ENCODE data around the gene HOXB2. TPM values are rescaled to one million over a fixed set of nuclear protein-coding genes. Genes with fewer than 3 reads are reported as not detected.

Gene HOXB2
- total RNA-seq, 3 donors from 2014 or later (not counting 1 experiment from before 2014, with no cell fraction given): 21.6 to 30.5 (median 24.7) TPM

GRCh38 chr17:48592577-48592976 lies 47.7 kb upstream of the HOXB2 start:
- no peak overlapping the region for H3K4me3 ChIP-seq (ENCODE audit: low read length)
- no peaks in the 10 kb centered on the region for H3K9me3 Mint-ChIP-seq
- no peaks in the 10 kb centered on the region for H3K9me3 ChIP-seq (ENCODE audit: control insufficient read depth, insufficient read depth, low read length)
- peaks cover 38% of the 10 kb centered on the region for H3K4me1 ChIP-seq (ENCODE audit: control insufficient read depth, insufficient read depth, low read length)
- 3% methylated on average over 14 of the region's 14 CpGs for WGBS (ENCODE audit: insufficient coverage)
- peaks cover 32 to 42% of the 10 kb centered on the region in 2 donors for H3K4me1 Mint-ChIP-seq
- H3K36me3 Mint-ChIP-seq: no peaks in the 10 kb centered on the region
- no peak for TF ChIP-seq CTCF (IDR thresholded peaks at IDR 0.05)
- no peaks in the 10 kb centered on the region for H3K36me3 ChIP-seq (ENCODE audit: control insufficient read depth, insufficient read depth, low read length)
- no peak overlapping the region for H3K27ac ChIP-seq (ENCODE audit: low read length)
- H3K4me3 Mint-ChIP-seq: peak overlapping the region; percentile 87
- intact Hi-C loops (cut with micrococcal nuclease): loop anchor here (5.0 kb wide), 1 partner anchor 330 kb away; no protein-coding TSS in a partner anchor
- peaks cover 81 to 87% of the 10 kb centered on the region in 2 donors for H3K27me3 Mint-ChIP-seq (ENCODE audit: low read depth in 2 of 2)
- peaks cover 62% of the 10 kb centered on the region for H3K27me3 ChIP-seq (ENCODE audit: control insufficient read depth, insufficient read depth, low read length)
- DNase-seq: peak; percentile 37 to 47
- peak overlapping the region; percentile 48 for H3K27ac Mint-ChIP-seq
- ATAC-seq: peak in 1 of 3 donors; percentile 28

DNA sequence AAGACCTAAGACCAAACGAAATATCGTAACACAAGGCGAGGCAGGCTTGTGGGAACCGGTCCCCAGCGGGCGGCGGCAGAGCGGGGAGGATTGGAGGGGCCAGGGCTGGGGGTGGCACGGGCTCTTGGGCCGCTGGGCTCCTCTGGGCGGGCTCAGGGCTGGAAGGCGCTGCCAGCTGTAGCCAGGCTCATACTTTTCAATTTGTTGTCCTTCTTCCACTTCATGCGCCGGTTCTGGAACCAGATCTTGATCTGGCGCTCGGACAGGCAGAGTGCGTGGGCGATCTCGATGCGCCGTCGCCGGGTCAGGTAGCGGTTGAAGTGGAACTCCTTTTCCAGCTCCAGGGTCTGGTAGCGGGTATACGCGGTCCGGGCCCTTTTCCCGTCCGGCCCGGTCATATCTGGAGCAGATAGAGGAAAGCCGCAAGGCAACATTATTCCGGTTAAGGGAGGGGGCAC lies 47.2 kb upstream of the HOXB2 start:
- WGBS (ENCODE audit: insufficient coverage): 20% methylated on average over 33 of the region's 33 CpGs
- intact Hi-C loops (cut with micrococcal nuclease): loop anchor here (5.0 kb wide), 1 partner anchor 330 kb away; no protein-coding TSS in a partner anchor
- peaks cover 60% of the 10 kb centered on the region for H3K27me3 ChIP-seq (ENCODE audit: control insufficient read depth, insufficient read depth, low read length)
- no peak for TF ChIP-seq CTCF (IDR thresholded peaks at IDR 0.05)
- no peaks in the 10 kb centered on the region for H3K36me3 ChIP-seq (ENCODE audit: control insufficient read depth, insufficient read depth, low read length)
- no peak overlapping the region for H3K27ac ChIP-seq (ENCODE audit: low read length)
- H3K27ac Mint-ChIP-seq: no peak overlapping the region
- ATAC-seq (no peak), DNase-seq (no peak)
- H3K9me3 ChIP-seq (ENCODE audit: control insufficient read depth, insufficient read depth, low read length): no peaks in the 10 kb centered on the region
- H3K27me3 Mint-ChIP-seq (ENCODE audit: low read depth in 2 of 2): peaks cover 80 to 87% of the 10 kb centered on the region in 2 donors
- H3K4me3 Mint-ChIP-seq: no peak overlapping the region
- H3K36me3 Mint-ChIP-seq: no peaks in the 10 kb centered on the region
- no peak overlapping the region for H3K4me3 ChIP-seq (ENCODE audit: low read length)
- peaks cover 33% of the 10 kb centered on the region for H3K4me1 ChIP-seq (ENCODE audit: control insufficient read depth, insufficient read depth, low read length)
- H3K4me1 Mint-ChIP-seq: peaks cover 27 to 37% of the 10 kb centered on the region in 2 donors
- H3K9me3 Mint-ChIP-seq: no peaks in the 10 kb centered on the region

DNA sequence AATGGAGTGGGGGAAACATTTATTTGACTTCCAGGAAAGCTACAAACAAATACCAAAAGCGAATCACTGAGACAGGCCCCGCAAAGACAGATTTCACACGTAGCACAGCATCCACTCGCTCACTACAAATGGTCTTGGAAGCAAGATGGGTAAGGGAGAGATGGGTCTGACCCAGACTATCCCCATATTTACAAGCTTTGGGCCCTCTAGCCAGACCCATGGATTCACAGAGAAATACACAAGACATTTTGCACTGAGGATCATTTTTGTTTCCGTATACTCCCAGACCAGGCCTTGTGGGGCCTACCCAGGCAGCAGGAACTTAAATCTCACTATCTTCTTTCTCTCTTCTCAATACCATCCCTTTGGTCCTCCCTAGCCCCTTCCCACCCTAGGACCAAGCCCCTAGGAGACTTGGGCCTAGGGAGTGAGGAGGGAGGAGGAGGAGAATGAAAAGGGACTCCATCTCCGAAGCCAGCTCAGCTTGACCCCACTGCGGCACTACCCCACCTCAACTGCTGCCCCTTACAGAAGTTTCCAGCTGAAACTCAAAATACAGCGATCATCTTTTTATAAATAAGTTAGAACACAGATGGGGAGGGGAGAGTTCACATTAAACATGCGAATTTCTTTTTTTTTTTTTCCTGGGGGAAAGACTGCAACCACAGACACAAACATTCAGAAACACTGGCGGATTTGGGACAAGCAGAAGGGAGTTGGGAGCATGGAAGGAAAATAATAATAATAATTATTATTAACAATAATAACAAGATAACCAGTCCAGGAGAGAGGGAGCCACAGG lies 46.5 kb upstream of the HOXB2 start:
- Histone ChIP-seq H3K9me3 (ENCODE audit: control insufficient read depth, insufficient read depth, low read length) (no peaks in the 10 kb centered on the region), H3K4me1 (ENCODE audit: control insufficient read depth, insufficient read depth, low read length) (peaks cover 27% of the 10 kb centered on the region), H3K27ac (ENCODE audit: low read length) (no peak overlapping the region), H3K36me3 (ENCODE audit: control insufficient read depth, insufficient read depth, low read length) (no peaks in the 10 kb centered on the region), H3K4me3 (ENCODE audit: low read length) (no peak overlapping the region), H3K27me3 (ENCODE audit: control insufficient read depth, insufficient read depth, low read length) (peaks cover 60% of the 10 kb centered on the region)
- Mint-ChIP-seq H3K27me3 (ENCODE audit: low read depth in 2 of 2) (peaks cover 76 to 85% of the 10 kb centered on the region in 2 donors), H3K4me3 (peak overlapping the region; percentile 49), H3K27ac (no peak overlapping the region), H3K36me3 (no peaks in the 10 kb centered on the region), H3K9me3 (no peaks in the 10 kb centered on the region), H3K4me1 (peaks cover 23 to 33% of the 10 kb centered on the region in 2 donors)
- TF ChIP-seq CTCF (IDR thresholded peaks at IDR 0.05): no peak
- DNase-seq: no peak
- no peak for ATAC-seq
- WGBS (ENCODE audit: insufficient coverage): 96% methylated on average over 5 of the region's 10 CpGs
- intact Hi-C loops (cut with micrococcal nuclease): loop anchor here (5.0 kb wide), 1 partner anchor 329 kb away; no protein-coding TSS in a partner anchor
